Kidney glomerular epithelial cell (primary cell): ENCODE data around the gene LZIC.

Experiments
- DNase-seq: peaks from one replicate; lab custom pipeline; 2025; lab: John Stamatoyannopoulos, UW

Gene LZIC

GRCh38 chr1:9910423-9911178 is 32.6 kb downstream of the LZIC start:
- DNase-seq, result peak; percentile 90

GRCh38 chr1:9910076-9910422 is 33.1 kb downstream of the LZIC start, which contains the start of gene CTNNBIP1:
CTNNBIP1 (minus strand) TSS chr1:9910269; CDS start chr1:9872064, 38,205 bp downstream.
- DNase-seq, result no peak

GRCh38 chr1:9909234-9910046 is 33.8 kb downstream of the LZIC start:
- no peak for DNase-seq

- no peak for DNase-seq
Observed at GRCh38 chr1:9908871-9909233, 34.3 kb downstream of the LZIC start.

- DNase-seq, result no peak
Observed at GRCh38 chr1:9907441-9907840, 35.8 kb downstream of the LZIC start.

GRCh38 chr1:9906466-9906865 is 36.7 kb downstream of the LZIC start:
- DNase-seq, result no peak

GRCh38 chr1:9905010-9905409 is 38.2 kb downstream of the LZIC start:
- DNase-seq, result no peak

- no peak for DNase-seq
Observed at GRCh38 chr1:9904596-9904995, 38.6 kb downstream of the LZIC start.

GRCh38 chr1:9903801-9904527 is 39.2 kb downstream of the LZIC start:
- no peak for DNase-seq

- no peak for DNase-seq
Observed at GRCh38 chr1:9902060-9902452, 41.1 kb downstream of the LZIC start.

GRCh38 chr1:9901148-9902059 is 41.8 kb downstream of the LZIC start:
- no peak for DNase-seq

GRCh38 chr1:9900142-9901043 is 42.8 kb downstream of the LZIC start:
- no peak for DNase-seq

- no peak for DNase-seq
Observed at GRCh38 chr1:9894115-9894514, 49.1 kb downstream of the LZIC start.

GRCh38 chr1:9892563-9893528 is 50.3 kb downstream of the LZIC start:
- peak; percentile 60 for DNase-seq

- DNase-seq, result no peak
Observed at GRCh38 chr1:9891207-9891606, 52.0 kb downstream of the LZIC start.

GRCh38 chr1:9890224-9890731 is 52.9 kb downstream of the LZIC start:
- peak; percentile 95 for DNase-seq

GRCh38 chr1:9889411-9889810 is 53.8 kb downstream of the LZIC start:
- DNase-seq, result no peak

- no peak for DNase-seq
Observed at GRCh38 chr1:9888886-9889285, 54.3 kb downstream of the LZIC start.

GRCh38 chr1:9887070-9887469 is 56.1 kb downstream of the LZIC start:
- DNase-seq, result no peak
